ENCODE results near the gene NKPD1. TPM values are rescaled to one million over a fixed set of nuclear protein-coding genes. Genes with fewer than 3 reads are reported as not detected.

Gene NKPD1
- polyA plus RNA-seq, 1 of the 3 experiments (the other 2 are of a cell fraction): 0.12 TPM

GRCh38 chr19:45168767-45169351 lies 8.1 kb upstream of the NKPD1 start:
- Histone ChIP-seq H2AFZ (ENCODE audit: low read depth) (no peak overlapping the region), H3K9me2 (no peaks in the 10 kb centered on the region), H3K9me3 (no peaks in the 10 kb centered on the region), H3K4me2 (no peak overlapping the region), H3K4me1 (ENCODE audit: control insufficient read depth in 1 of 2, insufficient read depth in 2 of 2, low read depth in 1 of 2, low read length in 1 of 2) (no peaks in the 10 kb centered on the region), H3K27ac (ENCODE audit: low read depth in 2 of 2, low read length in 1 of 2) (no peak overlapping the region), H3K79me2 (ENCODE audit: insufficient read depth) (no peaks in the 10 kb centered on the region), H3K4me3 (ENCODE audit: low read depth in 2 of 2, low read length in 1 of 2) (no peak overlapping the region), H3K9ac (no peak overlapping the region), H3K36me3 (replicated peaks in 1 of 2; ENCODE audit: control insufficient read depth in 1 of 2, insufficient read depth in 2 of 2, low read length in 1 of 2) (no peaks in the 10 kb centered on the region), H4K20me1 (ENCODE audit: insufficient read depth) (no peaks in the 10 kb centered on the region), H3K27me3 (ENCODE audit: insufficient read depth) (no peaks in the 10 kb centered on the region), H3F3A (replicated peaks; ENCODE audit: insufficient read depth) (no peaks in the 10 kb centered on the region)
- 93% methylated on average over 4 of the region's 16 CpGs for WGBS (ENCODE audit: low lambda C conversion rate)
- DNase-seq: no peak
- no peak for TF ChIP-seq TAF1 (IDR thresholded peaks at IDR 0.05; ENCODE audit: borderline replicate concordance, low read depth, low read length)
- TF ChIP-seq RCOR1 (IDR thresholded peaks at IDR 0.05; ENCODE audit: low read length): no peak
- TF ChIP-seq FOXM1 (IDR thresholded peaks at IDR 0.05; ENCODE audit: low read depth): no peak
- no peak for TF ChIP-seq GATA2 (CRISPR knock-in tag; IDR thresholded peaks at IDR 0.05)
- no peak for TF ChIP-seq SIN3A (IDR thresholded peaks at IDR 0.05; ENCODE audit: borderline replicate concordance, low read depth, low read length)
- no peak for TF ChIP-seq MXI1 (IDR thresholded peaks at IDR 0.05; ENCODE audit: low read depth, low read length)
- no peak for TF ChIP-seq NFIC (IDR thresholded peaks at IDR 0.05; ENCODE audit: borderline replicate concordance)
- no peak for TF ChIP-seq EZH2phosphoT487 (IDR thresholded peaks at IDR 0.05; ENCODE audit: borderline replicate concordance, low read depth)
- TF ChIP-seq USF1 (IDR thresholded peaks at IDR 0.05; ENCODE audit: borderline replicate concordance, low read depth): no peak
- no peak for TF ChIP-seq ZBTB33 (IDR thresholded peaks at IDR 0.05; ENCODE audit: borderline replicate concordance, low read depth)
- TF ChIP-seq MEF2A (IDR thresholded peaks at IDR 0.05; ENCODE audit: borderline replicate concordance, low read depth): no peak
- no peak for TF ChIP-seq RFX5 (IDR thresholded peaks at IDR 0.05; ENCODE audit: low read length)
- no peak for TF ChIP-seq JUND (IDR thresholded peaks at IDR 0.05)
- TF ChIP-seq RXRA (IDR thresholded peaks at IDR 0.05; ENCODE audit: borderline replicate concordance, low read depth): no peak
- ChIA-PET POLR2A (no interaction called here), CTCF (no interaction called here)

- Histone ChIP-seq H3K79me2 (ENCODE audit: insufficient read depth) (no peaks in the 10 kb centered on the region), H3K4me1 (ENCODE audit: control insufficient read depth in 1 of 2, insufficient read depth in 2 of 2, low read depth in 1 of 2, low read length in 1 of 2) (peaks cover 0 to 4% of the 10 kb centered on the region in 2 experiments; a peak in 1 of 4 replicates), H3K27me3 (ENCODE audit: insufficient read depth) (no peaks in the 10 kb centered on the region), H3K27ac (ENCODE audit: low read depth in 2 of 2, low read length in 1 of 2) (no peak overlapping the region), H3K9me3 (no peaks in the 10 kb centered on the region), H3K9me2 (no peaks in the 10 kb centered on the region), H3K36me3 (replicated peaks in 1 of 2; ENCODE audit: control insufficient read depth in 1 of 2, insufficient read depth in 2 of 2, low read length in 1 of 2) (no peaks in the 10 kb centered on the region), H3F3A (replicated peaks; ENCODE audit: insufficient read depth) (no peaks in the 10 kb centered on the region), H3K4me2 (no peak overlapping the region), H2AFZ (ENCODE audit: low read depth) (no peak overlapping the region), H3K4me3 (ENCODE audit: low read depth in 2 of 2, low read length in 1 of 2) (no peak overlapping the region), H3K9ac (no peak overlapping the region), H4K20me1 (ENCODE audit: insufficient read depth) (no peaks in the 10 kb centered on the region)
- no peak for TF ChIP-seq RCOR1 (IDR thresholded peaks at IDR 0.05; ENCODE audit: low read length)
- no peak for TF ChIP-seq RXRA (IDR thresholded peaks at IDR 0.05; ENCODE audit: borderline replicate concordance, low read depth)
- TF ChIP-seq GABPA (IDR thresholded peaks at IDR 0.05; ENCODE audit: low read depth): no peak
- no peak for TF ChIP-seq POLR2AphosphoS5 (IDR thresholded peaks at IDR 0.05; ENCODE audit: low read depth, low read length)
- no peak for TF ChIP-seq MAX (IDR thresholded peaks at IDR 0.05; ENCODE audit: low read depth)
- TF ChIP-seq MXI1 (IDR thresholded peaks at IDR 0.05; ENCODE audit: low read depth, low read length): no peak
- TF ChIP-seq FOXM1 (IDR thresholded peaks at IDR 0.05; ENCODE audit: low read depth): no peak
- no peak for TF ChIP-seq JUND (IDR thresholded peaks at IDR 0.05)
- TF ChIP-seq NFIC (IDR thresholded peaks at IDR 0.05; ENCODE audit: borderline replicate concordance): no peak
- no peak for TF ChIP-seq RFX5 (IDR thresholded peaks at IDR 0.05; ENCODE audit: low read length)
- TF ChIP-seq EZH2phosphoT487 (IDR thresholded peaks at IDR 0.05; ENCODE audit: borderline replicate concordance, low read depth): no peak
- TF ChIP-seq TAF1 (IDR thresholded peaks at IDR 0.05; ENCODE audit: borderline replicate concordance, low read depth, low read length): no peak
- TF ChIP-seq MEF2A (IDR thresholded peaks at IDR 0.05; ENCODE audit: borderline replicate concordance, low read depth): no peak
- no peak for TF ChIP-seq SMC3 (IDR thresholded peaks at IDR 0.05; ENCODE audit: low read depth, low read length)
- TF ChIP-seq YY1 (IDR thresholded peaks at IDR 0.05; ENCODE audit: low read depth): no peak
- no peak for TF ChIP-seq GATA2 (CRISPR knock-in tag; IDR thresholded peaks at IDR 0.05)
- TF ChIP-seq CHD2 (IDR thresholded peaks at IDR 0.05; ENCODE audit: low read length, partially characterized antibody): no peak
- TF ChIP-seq FOSL2 (IDR thresholded peaks at IDR 0.05; ENCODE audit: borderline replicate concordance, low read depth): no peak
- POLR2A ChIA-PET: no interaction called here
- 75% methylated on average over 6 of the region's 14 CpGs for WGBS (ENCODE audit: low lambda C conversion rate)
- DNase-seq: no peak
- CTCF ChIA-PET: interaction anchor here (0.9 to 1.8 kb wide), 3 partner anchors 11 to 16 kb away, joined by 3 to 5 read pairs (median 3); partner anchors contain the start of gene TRAPPC6A
These were observed 6.0 kb upstream of the NKPD1 start for GRCh38 chr19:45166723-45167252.
